HG03159 (cell line): ENCODE results near the gene LIF.
"Not testable (repeated sequence)": the region's sequence is repeated elsewhere in the genome, so short reads cannot be mapped to it uniquely, and the experiment has no call there.

Experiments
- ATAC-seq: cut with Tn5 transposase; IDR thresholded peaks from one replicate; pipeline ENCODE4 v1.9.1; 2021; ENCODE audit warnings: mild to moderate bottlenecking, moderate library complexity; ENCODE audit not compliant: unreplicated experiment

LIF gene

GRCh38 chr22:30245181-30245984 lies 1.2 kb downstream of the LIF start:
- no peak for ATAC-seq

GRCh38 chr22:30244641-30245040 lies 1.9 kb downstream of the LIF start:
- ATAC-seq, result no peak

- ATAC-seq, result no peak
Measured at GRCh38 chr22:30244066-30244465, 2.5 kb downstream of the LIF start.

GRCh38 chr22:30243661-30244060 lies 2.9 kb downstream of the LIF start:
- ATAC-seq, result no peak

GRCh38 chr22:30241576-30242371 lies 4.8 kb downstream of the LIF start:
- no peak for ATAC-seq

GRCh38 chr22:30240541-30241417 lies 5.8 kb downstream of the LIF start:
- no peak for ATAC-seq

GRCh38 chr22:30239488-30240405 lies 6.8 kb downstream of the LIF start:
- no peak for ATAC-seq

- ATAC-seq, result no peak
Measured at GRCh38 chr22:30238661-30239487, 7.7 kb downstream of the LIF start.

- ATAC-seq, result no peak
Measured at GRCh38 chr22:30238136-30238535, 8.4 kb downstream of the LIF start.

GRCh38 chr22:30236875-30237274 lies 9.7 kb downstream of the LIF start:
- no peak for ATAC-seq

- no peak for ATAC-seq
Measured at GRCh38 chr22:30235687-30236170, 10.8 kb downstream of the LIF start.

GRCh38 chr22:30234786-30235470 lies 11.6 kb downstream of the LIF start:
- no peak for ATAC-seq

- ATAC-seq, result not testable (repeated sequence)
Measured at GRCh38 chr22:30234325-30234724, 12.2 kb downstream of the LIF start.

GRCh38 chr22:30233582-30233981 lies 13.0 kb downstream of the LIF start:
- no peak for ATAC-seq

- no peak for ATAC-seq
Measured at GRCh38 chr22:30232716-30233218, 13.8 kb downstream of the LIF start.

GRCh38 chr22:30230787-30231461 lies 15.6 kb downstream of the LIF start:
- no peak for ATAC-seq

- ATAC-seq, result no peak
Measured at GRCh38 chr22:30230330-30230729, 16.2 kb downstream of the LIF start.
